PC-3 (cell line): ENCODE measurements around the gene CTNND2. TPM values are rescaled to one million over a fixed set of nuclear protein-coding genes. Genes with fewer than 3 reads are reported as not detected.

Experiments used
- ATAC-seq: fragments of 200-7000 bp; cut with Tn5 transposase; 2 replicates; pipeline ENCODE4 v1.9.1; 2020; ENCODE audit warnings: mild to moderate bottlenecking, moderate library complexity
- BruUV-seq: library from RNA; stranded (reverse); fragments of 400-500 nt; replicated peaks from 2 replicates; lab custom pipeline; 2021; lab: Mats Ljungman, UMichigan
- CTCF ChIA-PET: fragments of 300-600 bp; sonication (Branson Sonifier 250); formaldehyde crosslinking; loops from one replicate; lab custom pipeline; 2022; ENCODE audit warnings: antibody characterized with exemption; lab: Charles Lee
- POLR2A ChIA-PET: fragments of 300-600 bp; sonication (Branson Sonifier 250); formaldehyde crosslinking; loops from one replicate; lab custom pipeline; 2022; ENCODE audit warnings: antibody characterized with exemption; ENCODE audit not compliant: unreplicated experiment; lab: Charles Lee
- DNase-seq: peaks from one replicate; pipeline ENCODE4 v3.0.0-alpha.2; 2015
- H2AFZ ChIP-seq: fragments of 300-600 bp; sonication (generic); 2 replicates; pipeline ENCODE4 v1.6.0; 2016; ENCODE audit warnings: antibody characterized with exemption, low read length
- H3F3A ChIP-seq: fragments of 300-600 bp; sonication (generic); one replicate; pipeline ENCODE4 v1.6.0; 2017; ENCODE audit warnings: antibody characterized with exemption, low read length, control low read depth, mild to moderate bottlenecking; ENCODE audit not compliant: unreplicated experiment
- H3K27ac ChIP-seq: fragments of 300-600 bp; sonication (generic); 2 replicates; pipeline ENCODE4 v1.5.1; 2016; ENCODE audit warnings: mild to moderate bottlenecking, low read length
- H3K27me3 ChIP-seq: fragments of 300-600 bp; sonication (generic); 2 replicates; pipeline ENCODE4 v1.6.1; 2016; ENCODE audit warnings: low read length, mixed read lengths
- H3K36me3 ChIP-seq: fragments of 300-600 bp; sonication (generic); 2 replicates; pipeline ENCODE4 v1.6.1; 2016; ENCODE audit warnings: low read depth, mixed run types, low read length, mixed read lengths
- H3K4me1 ChIP-seq: fragments of 300-600 bp; sonication (generic); 2 replicates; pipeline ENCODE4 v1.5.1; 2016; ENCODE audit warnings: low read length; ENCODE audit not compliant: insufficient read depth
- H3K4me2 ChIP-seq: fragments of 300-600 bp; sonication (generic); 2 replicates; pipeline ENCODE4 v1.6.0; 2016; ENCODE audit warnings: low read length
- H3K4me3 ChIP-seq: fragments of 300-600 bp; sonication (generic); 2 replicates; pipeline ENCODE4 v1.5.1; 2016; ENCODE audit warnings: mild to moderate bottlenecking, low read length, mixed read lengths
- H3K79me2 ChIP-seq: fragments of 300-600 bp; sonication (generic); 2 replicates; pipeline ENCODE4 v1.6.1; 2017; ENCODE audit warnings: low read length, mixed read lengths
- H3K9ac ChIP-seq: fragments of 300-600 bp; sonication (generic); 2 replicates; pipeline ENCODE4 v1.6.0; 2016; ENCODE audit warnings: mild to moderate bottlenecking, low read length
- H3K9me2 ChIP-seq: fragments of 300-600 bp; sonication (generic); replicated peaks from 2 replicates; pipeline ENCODE4 v1.6.1; 2016; ENCODE audit warnings: mixed run types, low read length, mixed read lengths
- H3K9me3 ChIP-seq: fragments of 300-600 bp; sonication (generic); 2 replicates; pipeline ENCODE4 v1.6.1; 2016; ENCODE audit warnings: low read length, mixed read lengths
- H4K20me1 ChIP-seq: fragments of 300-600 bp; sonication (generic); 2 replicates; pipeline ENCODE4 v1.6.1; 2016; ENCODE audit warnings: low read length, mixed read lengths
- EZH2 ChIP-seq: fragments of 300-600 bp; sonication (generic); IDR thresholded peaks from one replicate; pipeline ENCODE4 v1.6.1; 2017; ENCODE audit warnings: antibody characterized with exemption, mild to moderate bottlenecking, low read length; ENCODE audit not compliant: unreplicated experiment
- EZH2phosphoT487 ChIP-seq: fragments of 300-600 bp; sonication (generic); IDR thresholded peaks from 2 replicates; pipeline ENCODE4 v1.6.1; 2018; ENCODE audit warnings: mild to moderate bottlenecking, antibody characterized with exemption, low read length, borderline replicate concordance
- intact Hi-C: fragments of 100-400 bp; cut with micrococcal nuclease; formaldehyde crosslinking; loops from 2 replicates; pipeline ENCODE4 v1.9.0; 2023
- total RNA-seq: library from RNA; depleted of rRNA; stranded (reverse); fragments of >200 nt; gene quantifications from 2 replicates; pipeline ENCODE4 v1.2.3, GENCODE V29; 2014
- TF ChIP-seq, protein P1 (sequence below): fragments of 300-600 bp; sonication (generic); conservative IDR thresholded peaks from 2 replicates; pipeline ENCODE4 v1.5.1; 2017; ENCODE audit warnings: antibody characterized with exemption, low read depth, mild to moderate bottlenecking, low read length

Gene CTNND2
- total RNA-seq, 1 experiment from 2014 or later, result 1.8 TPM

DNA sequence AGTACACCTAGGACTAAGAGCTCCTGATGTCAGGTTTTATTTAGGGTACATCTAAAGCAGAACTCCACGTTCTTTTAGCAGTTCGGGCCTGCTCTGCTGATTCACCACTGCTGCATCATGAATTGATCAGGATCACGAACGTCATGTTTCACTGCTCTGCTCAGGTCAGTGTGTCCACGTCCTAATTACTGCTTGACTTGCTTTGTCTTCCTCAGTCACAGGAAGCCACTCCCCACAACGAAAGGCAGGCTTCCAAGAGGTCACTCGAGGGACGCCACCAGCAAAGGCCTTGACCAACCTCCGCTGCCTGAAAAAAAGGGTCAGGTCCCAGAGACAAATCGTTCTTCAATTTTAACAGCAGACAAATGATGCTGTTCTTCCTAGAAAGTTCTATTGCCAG, 40.3 kb downstream of the CTNND2 start:
- no peak for DNase-seq
- TF ChIP-seq, protein P1, sequence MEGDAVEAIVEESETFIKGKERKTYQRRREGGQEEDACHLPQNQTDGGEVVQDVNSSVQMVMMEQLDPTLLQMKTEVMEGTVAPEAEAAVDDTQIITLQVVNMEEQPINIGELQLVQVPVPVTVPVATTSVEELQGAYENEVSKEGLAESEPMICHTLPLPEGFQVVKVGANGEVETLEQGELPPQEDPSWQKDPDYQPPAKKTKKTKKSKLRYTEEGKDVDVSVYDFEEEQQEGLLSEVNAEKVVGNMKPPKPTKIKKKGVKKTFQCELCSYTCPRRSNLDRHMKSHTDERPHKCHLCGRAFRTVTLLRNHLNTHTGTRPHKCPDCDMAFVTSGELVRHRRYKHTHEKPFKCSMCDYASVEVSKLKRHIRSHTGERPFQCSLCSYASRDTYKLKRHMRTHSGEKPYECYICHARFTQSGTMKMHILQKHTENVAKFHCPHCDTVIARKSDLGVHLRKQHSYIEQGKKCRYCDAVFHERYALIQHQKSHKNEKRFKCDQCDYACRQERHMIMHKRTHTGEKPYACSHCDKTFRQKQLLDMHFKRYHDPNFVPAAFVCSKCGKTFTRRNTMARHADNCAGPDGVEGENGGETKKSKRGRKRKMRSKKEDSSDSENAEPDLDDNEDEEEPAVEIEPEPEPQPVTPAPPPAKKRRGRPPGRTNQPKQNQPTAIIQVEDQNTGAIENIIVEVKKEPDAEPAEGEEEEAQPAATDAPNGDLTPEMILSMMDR, result no peak
- TF ChIP-seq EZH2 (no peak), EZH2phosphoT487 (no peak)
- no peak overlapping the region for H3K4me2 ChIP-seq
- ChIA-PET POLR2A (no interaction called here), CTCF (no interaction called here)
- H3K9me2 ChIP-seq, result no peaks in the 10 kb centered on the region
- peaks cover 25% of the 10 kb centered on the region; the same call in 1 of the 2 replicates for H3K27me3 ChIP-seq
- intact Hi-C loops, result no loop called here
- no peaks in the 10 kb centered on the region for H4K20me1 ChIP-seq
- no peak overlapping the region for H3K9ac ChIP-seq
- no peaks in the 10 kb centered on the region for H3K79me2 ChIP-seq
- ATAC-seq, result no peak
- H2AFZ ChIP-seq, result no peak overlapping the region
- no peaks in the 10 kb centered on the region for H3K4me1 ChIP-seq
- no peaks in the 10 kb centered on the region for H3K9me3 ChIP-seq
- no peaks in the 10 kb centered on the region for H3F3A ChIP-seq
- H3K27ac ChIP-seq, result no peak overlapping the region
- H3K4me3 ChIP-seq, result no peak overlapping the region
- no peaks in the 10 kb centered on the region for H3K36me3 ChIP-seq
- no TSS peak for BruUV-seq

DNA sequence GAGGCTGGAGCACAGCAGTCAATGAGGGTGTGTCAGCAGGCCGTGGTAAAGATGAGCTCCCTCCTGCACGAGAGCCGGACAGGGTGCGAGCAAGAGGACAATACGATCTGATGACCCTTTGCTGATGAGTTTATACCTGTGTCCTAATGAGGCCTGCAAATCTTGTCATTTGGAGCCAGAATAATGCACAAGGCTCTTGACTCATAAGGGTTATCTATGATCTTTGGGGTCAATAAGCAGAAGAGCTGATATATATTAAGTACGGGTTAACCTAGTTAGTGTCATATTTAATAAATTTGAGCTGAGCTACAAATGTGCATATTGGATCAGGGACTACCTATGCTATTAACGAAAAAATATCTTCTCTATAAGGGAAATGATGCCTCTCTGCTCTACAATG, 46.9 kb downstream of the CTNND2 start:
- no peaks in the 10 kb centered on the region for H3K79me2 ChIP-seq
- no peaks in the 10 kb centered on the region for H4K20me1 ChIP-seq
- TF ChIP-seq EZH2phosphoT487 (no peak), EZH2 (no peak)
- TF ChIP-seq, protein P1, result no peak
- CTCF ChIA-PET, result no interaction called here
- no peaks in the 10 kb centered on the region for H3K4me1 ChIP-seq
- H3K9ac ChIP-seq, result no peak overlapping the region
- intact Hi-C loops, result no loop called here
- no TSS peak for BruUV-seq
- H3K27ac ChIP-seq, result no peak overlapping the region
- peaks cover 11% of the 10 kb centered on the region; the same call in 1 of the 2 replicates for H3K27me3 ChIP-seq
- no peaks in the 10 kb centered on the region for H3F3A ChIP-seq
- H3K36me3 ChIP-seq, result no peaks in the 10 kb centered on the region
- H3K9me2 ChIP-seq, result no peaks in the 10 kb centered on the region
- DNase-seq, result no peak
- no peak for ATAC-seq
- no peak overlapping the region for H2AFZ ChIP-seq
- H3K4me3 ChIP-seq, result no peak overlapping the region
- H3K4me2 ChIP-seq, result no peak overlapping the region
- H3K9me3 ChIP-seq, result no peaks in the 10 kb centered on the region
- POLR2A ChIA-PET, result no interaction called here

DNA sequence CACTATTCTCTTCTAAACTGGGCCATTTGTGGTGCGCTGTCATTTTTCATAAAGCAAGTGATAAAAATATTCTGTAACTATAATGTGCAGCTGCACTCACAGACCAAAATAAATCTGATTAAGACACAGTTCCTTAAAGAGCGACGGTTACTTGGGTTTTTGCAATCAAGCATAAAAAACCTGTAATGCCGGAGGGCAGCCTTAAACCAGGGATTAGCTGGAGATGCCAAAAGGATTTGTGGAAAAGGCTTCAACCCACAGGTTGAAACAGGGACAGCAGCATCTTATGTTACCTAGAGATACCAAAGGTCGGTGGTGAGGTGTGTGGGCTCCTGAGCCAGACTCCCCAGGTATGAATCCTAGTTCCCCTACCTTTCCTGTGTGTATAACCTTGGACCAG, 49.3 kb downstream of the CTNND2 start:
- ATAC-seq (no peak), DNase-seq (no peak)
- Histone ChIP-seq H3K4me3 (no peak overlapping the region), H3K27me3 (no peaks in the 10 kb centered on the region), H3F3A (no peaks in the 10 kb centered on the region), H3K4me1 (no peaks in the 10 kb centered on the region), H3K27ac (no peak overlapping the region), H3K4me2 (no peak overlapping the region), H3K9ac (no peak overlapping the region), H2AFZ (no peak overlapping the region), H4K20me1 (no peaks in the 10 kb centered on the region), H3K79me2 (no peaks in the 10 kb centered on the region), H3K9me3 (no peaks in the 10 kb centered on the region), H3K9me2 (no peaks in the 10 kb centered on the region), H3K36me3 (no peaks in the 10 kb centered on the region)
- ChIA-PET CTCF (no interaction called here), POLR2A (no interaction called here)
- no TSS peak for BruUV-seq
- intact Hi-C loops, result no loop called here
- TF ChIP-seq, protein P1, result no peak
